A673 (cell line): ENCODE results near the gene BIRC6. TPM values are rescaled to one million over a fixed set of nuclear protein-coding genes. Genes with fewer than 3 reads are reported as not detected.

Experiments
- BruUV-seq: library from RNA; stranded (reverse); fragments of 400-500 nt; replicated peaks from 2 replicates; lab custom pipeline; 2021; lab: Mats Ljungman, UMichigan
- CTCF ChIA-PET: fragments of 300-600 bp; sonication (Branson Sonifier 250); formaldehyde crosslinking; loops from one replicate; lab custom pipeline; 2022; ENCODE audit warnings: antibody characterized with exemption; lab: Charles Lee
- POLR2A ChIA-PET: fragments of 300-600 bp; sonication (Branson Sonifier 250); formaldehyde crosslinking; loops from one replicate; lab custom pipeline; 2022; ENCODE audit warnings: antibody characterized with exemption; ENCODE audit not compliant: low non-redundant PET; lab: Charles Lee
- DNase-seq: peaks from one replicate; pipeline ENCODE4 v3.0.0-alpha.2; 2015; ENCODE audit warnings: low spot score
- H3K27ac ChIP-seq: fragments of 200-600 bp; sonication (generic); 2 replicates; pipeline ENCODE4 v1.5.1; 2016; ENCODE audit warnings: mixed run types, low read depth, mild to moderate bottlenecking, mixed read lengths, antibody characterized with exemption, low read length; ENCODE audit not compliant: poor library complexity, severe bottlenecking
- H3K27me3 ChIP-seq: fragments of 200-600 bp; sonication (generic); replicated peaks from 2 replicates; pipeline ENCODE4 v1.6.1; 2017; ENCODE audit warnings: mixed run types, low read depth, mild to moderate bottlenecking, mixed read lengths, antibody characterized with exemption, low read length; ENCODE audit not compliant: insufficient read depth, poor library complexity
- H3K36me3 ChIP-seq: fragments of 200-600 bp; sonication (generic); 2 replicates; pipeline ENCODE4 v1.6.1; 2016; ENCODE audit warnings: mixed run types, mild to moderate bottlenecking, mixed read lengths, antibody characterized with exemption, low read length; ENCODE audit not compliant: insufficient read depth, poor library complexity, severe bottlenecking
- H3K4me1 ChIP-seq: fragments of 200-600 bp; sonication (generic); 2 replicates; pipeline ENCODE4 v1.6.1; 2017; ENCODE audit warnings: mixed run types, mild to moderate bottlenecking, mixed read lengths, antibody characterized with exemption, low read length; ENCODE audit not compliant: insufficient read depth, poor library complexity, severe bottlenecking
- H3K4me3 ChIP-seq: fragments of 200-600 bp; sonication (generic); 2 replicates; pipeline ENCODE4 v1.5.1; 2016; ENCODE audit warnings: low read depth, mixed run types, mild to moderate bottlenecking, mixed read lengths, low read length; ENCODE audit not compliant: poor library complexity, severe bottlenecking
- H3K9me3 ChIP-seq: fragments of 200-600 bp; sonication (generic); 2 replicates; pipeline ENCODE4 v1.6.1; 2016; ENCODE audit warnings: mixed run types, low read depth, mild to moderate bottlenecking, mixed read lengths, antibody characterized with exemption, low read length; ENCODE audit not compliant: poor library complexity, severe bottlenecking
- CTCF ChIP-seq: fragments of 300-800, 200-600 bp; sonication (generic); conservative IDR thresholded peaks from 2 replicates; pipeline ENCODE4 v1.5.1; 2017; ENCODE audit warnings: low read depth, mild to moderate bottlenecking, antibody characterized with exemption, low read length, moderate library complexity, mixed read lengths
- EZH2 ChIP-seq: fragments of 200-600 bp; sonication (generic); IDR thresholded peaks from 2 replicates; pipeline ENCODE4 v1.6.1; 2017; ENCODE audit warnings: borderline replicate concordance, low read depth, mild to moderate bottlenecking, mixed read lengths, antibody characterized with exemption, low read length; ENCODE audit not compliant: poor library complexity, severe bottlenecking
- intact Hi-C: fragments of 100-400 bp; cut with micrococcal nuclease; formaldehyde crosslinking; loops from one replicate; pipeline ENCODE4 v1.10.0; 2022; ENCODE audit not compliant: unreplicated experiment
- total RNA-seq: library from RNA; stranded (reverse); gene quantifications from 2 replicates; pipeline ENCODE4 v1.2.3, GENCODE V29; 2021

The BIRC6 gene
- total RNA-seq, 1 experiment from 2014 or later = 75.9 TPM

- intact Hi-C loops = no loop called here
- Histone ChIP-seq H3K4me1 (no peaks in the 10 kb centered on the region), H3K4me3 (no peak overlapping the region), H3K27ac (no peak overlapping the region), H3K9me3 (no peaks in the 10 kb centered on the region), H3K27me3 (no peaks in the 10 kb centered on the region), H3K36me3 (peaks cover 17% of the 10 kb centered on the region)
- ChIA-PET POLR2A (no interaction called here), CTCF (no interaction called here)
- no TSS peak for BruUV-seq
- no peak for DNase-seq
- TF ChIP-seq CTCF (no peak), EZH2 (no peak)
These were observed 27.0 kb downstream of the BIRC6 start for GRCh38 chr2:32383858-32384257.

GRCh38 chr2:32384529-32384928 is 27.7 kb downstream of the BIRC6 start:
- BruUV-seq = no TSS peak
- Histone ChIP-seq H3K4me1 (no peaks in the 10 kb centered on the region), H3K27ac (no peak overlapping the region), H3K9me3 (no peaks in the 10 kb centered on the region), H3K4me3 (no peak overlapping the region), H3K36me3 (peaks cover 22% of the 10 kb centered on the region), H3K27me3 (no peaks in the 10 kb centered on the region)
- POLR2A ChIA-PET = no interaction called here
- TF ChIP-seq EZH2 (no peak), CTCF (no peak)
- intact Hi-C loops = no loop called here
- no peak for DNase-seq
- CTCF ChIA-PET = no interaction called here

GRCh38 chr2:32386739-32387138 is 29.9 kb downstream of the BIRC6 start:
- intact Hi-C loops = no loop called here
- POLR2A ChIA-PET = no interaction called here
- peaks cover 23% of the 10 kb centered on the region for H3K36me3 ChIP-seq
- H3K9me3 ChIP-seq = no peaks in the 10 kb centered on the region
- CTCF ChIA-PET = no interaction called here
- H3K27me3 ChIP-seq = no peaks in the 10 kb centered on the region
- no peak for DNase-seq
- no peak overlapping the region for H3K4me3 ChIP-seq
- no peak overlapping the region for H3K27ac ChIP-seq
- no TSS peak for BruUV-seq
- no peaks in the 10 kb centered on the region for H3K4me1 ChIP-seq
- TF ChIP-seq EZH2 = no peak
- no peak for TF ChIP-seq CTCF
